ENCODE data around the gene MAT2A.

MAT2A gene

GRCh38 chr2:85538507-85539360, at the start of gene MAT2A:
Gene MAT2A (plus strand): TSS chr2:85539168. CDS start chr2:85539288, 120 bp downstream.
- peak; percentile 88 for DNase-seq (ENCODE audit: low read depth in 2 of 2)

- DNase-seq (ENCODE audit: low read depth in 2 of 2) = no peak
Measured at GRCh38 chr2:85490861-85491755, 47.9 kb upstream of the MAT2A start.

GRCh38 chr2:85496436-85496835, 42.5 kb upstream of the MAT2A start:
- DNase-seq (ENCODE audit: low read depth in 2 of 2) = no peak

- no peak for DNase-seq (ENCODE audit: low read depth in 2 of 2)
Measured at GRCh38 chr2:85497944-85498630, 40.9 kb upstream of the MAT2A start.

GRCh38 chr2:85501248-85501647, 37.7 kb upstream of the MAT2A start:
- no peak for DNase-seq (ENCODE audit: low read depth in 2 of 2)

GRCh38 chr2:85502720-85503119, 36.2 kb upstream of the MAT2A start:
- DNase-seq (ENCODE audit: low read depth in 2 of 2) = no peak

- no peak for DNase-seq (ENCODE audit: low read depth in 2 of 2)
Measured at GRCh38 chr2:85503168-85503850, 35.7 kb upstream of the MAT2A start.

GRCh38 chr2:85503851-85504777, 34.9 kb upstream of the MAT2A start:
- DNase-seq (ENCODE audit: low read depth in 2 of 2) = no peak

- DNase-seq (ENCODE audit: low read depth in 2 of 2) = no peak
Measured at GRCh38 chr2:85504778-85505261, 34.1 kb upstream of the MAT2A start.

GRCh38 chr2:85505551-85506238, 33.3 kb upstream of the MAT2A start:
- no peak for DNase-seq (ENCODE audit: low read depth in 2 of 2)

GRCh38 chr2:85506768-85507181, 32.2 kb upstream of the MAT2A start:
- DNase-seq (ENCODE audit: low read depth in 2 of 2) = no peak

- no peak for DNase-seq (ENCODE audit: low read depth in 2 of 2)
Measured at GRCh38 chr2:85511008-85511811, 27.8 kb upstream of the MAT2A start.

- DNase-seq (ENCODE audit: low read depth in 2 of 2) = no peak
Measured at GRCh38 chr2:85514323-85514722, 24.6 kb upstream of the MAT2A start.

- DNase-seq (ENCODE audit: low read depth in 2 of 2) = no peak
Measured at GRCh38 chr2:85516653-85517389, 22.1 kb upstream of the MAT2A start.

GRCh38 chr2:85522090-85522647, 16.8 kb upstream of the MAT2A start:
- no peak for DNase-seq (ENCODE audit: low read depth in 2 of 2)

GRCh38 chr2:85523062-85523902, 15.7 kb upstream of the MAT2A start:
- DNase-seq (ENCODE audit: low read depth in 2 of 2) = no peak

- DNase-seq (ENCODE audit: low read depth in 2 of 2) = no peak
Measured at GRCh38 chr2:85523903-85524335, 15.0 kb upstream of the MAT2A start.

Data from stimulated activated CD8-positive, alpha-beta memory T cell treated with anti-CD3 and anti-CD28 coated beads, Interleukin-2, amount 100 ng/mL, for 48 hours (primary cell).